Keratinocyte (primary cell): ENCODE data around the gene EXT2. TPM values are rescaled to one million over a fixed set of nuclear protein-coding genes. Genes with fewer than 3 reads are reported as not detected.

Experiments used
- DNase-seq: peaks from one replicate; pipeline ENCODE4 v3.0.0-alpha.2; 2011; ENCODE audit warnings: low read depth, missing footprints, low spot score
- FAIRE-seq: peaks from 2 replicates; lab custom pipeline; 2011; peaks lifted over from hg19 to GRCh38; lab: Jason Lieb, UNC
- H2AFZ ChIP-seq: 2 replicates; pipeline ENCODE4 v1.6.0; 2012; ENCODE audit warnings: low read length, control low read depth, inconsistent platforms; ENCODE audit not compliant: control insufficient read depth
- H3K27ac ChIP-seq: 2 replicates; pipeline ENCODE4 v1.5.1; 2011; ENCODE audit warnings: low read length; ENCODE audit not compliant: control insufficient read depth, insufficient read depth
- H3K27me3 ChIP-seq: 3 replicates; pipeline ENCODE4 v1.6.0; 2011; ENCODE audit warnings: low read length; ENCODE audit not compliant: control insufficient read depth, insufficient read depth; ENCODE audit errors: extremely low read depth
- H3K36me3 ChIP-seq, 2 experiments: 2 replicates in 1 of 2; 3 replicates in 1 of 2; pipeline ENCODE4 v1.5.1; 2011; ENCODE audit warnings: low read length in 2 of 2, mild to moderate bottlenecking in 1 of 2; ENCODE audit not compliant: control insufficient read depth in 2 of 2, insufficient read depth in 2 of 2; ENCODE audit errors: extremely low read depth in 1 of 2
- H3K4me1 ChIP-seq: 3 replicates; pipeline ENCODE4 v1.5.1; 2011; ENCODE audit warnings: low read length; ENCODE audit not compliant: control insufficient read depth, insufficient read depth; ENCODE audit errors: extremely low read depth
- H3K4me2 ChIP-seq: 3 replicates; pipeline ENCODE4 v1.6.0; 2011; ENCODE audit warnings: low read depth, low read length; ENCODE audit not compliant: control insufficient read depth, insufficient read depth; ENCODE audit errors: extremely low read depth
- H3K4me3 ChIP-seq, 3 experiments: fragments of 200-600 bp in 1 of 3; sonication (generic) in 1 of 3; 2 replicates in 2 of 3; 3 replicates in 1 of 3; pipeline ENCODE4 v1.5.1; 2011 to 2016; ENCODE audit warnings: low read length in 3 of 3, mild to moderate bottlenecking in 3 of 3, control low read depth in 2 of 3, inconsistent platforms in 1 of 3, low read depth in 1 of 3, mixed read lengths in 1 of 3, mixed run types in 1 of 3, moderate library complexity in 1 of 3; ENCODE audit not compliant: control insufficient read depth in 2 of 3, insufficient read depth in 2 of 3; ENCODE audit errors: extremely low read depth in 1 of 3
- H3K79me2 ChIP-seq: 2 replicates; pipeline ENCODE4 v1.6.0; 2012; ENCODE audit warnings: low read length; ENCODE audit not compliant: control insufficient read depth, insufficient read depth
- H3K9ac ChIP-seq: 3 replicates; pipeline ENCODE4 v1.6.0; 2011; ENCODE audit warnings: low read length; ENCODE audit not compliant: control insufficient read depth, insufficient read depth; ENCODE audit errors: extremely low read depth
- H3K9me1 ChIP-seq: 3 replicates; pipeline ENCODE4 v1.6.0; 2011; ENCODE audit warnings: low read length; ENCODE audit not compliant: control insufficient read depth, insufficient read depth; ENCODE audit errors: extremely low read depth
- H3K9me3 ChIP-seq: 2 replicates; pipeline ENCODE4 v1.5.1; 2012; ENCODE audit warnings: low read depth, low read length; ENCODE audit not compliant: control insufficient read depth
- H4K20me1 ChIP-seq: 3 replicates; pipeline ENCODE4 v1.6.0; 2011; ENCODE audit warnings: low read length; ENCODE audit not compliant: control insufficient read depth, insufficient read depth; ENCODE audit errors: extremely low read depth
- CTCF ChIP-seq, 3 experiments: IDR thresholded peaks in 1 of 3; conservative IDR thresholded peaks in 1 of 3; optimal IDR thresholded peaks in 1 of 3; 2 replicates in 2 of 3; 3 replicates in 1 of 3; pipeline versions ENCODE3 to v1.5.1; 2011; ENCODE audit warnings: low read length in 3 of 3, mild to moderate bottlenecking in 3 of 3, moderate library complexity in 2 of 3, control low read depth in 1 of 3, inconsistent platforms in 1 of 3; ENCODE audit not compliant: insufficient read depth in 2 of 3; ENCODE audit errors: extremely low read depth in 1 of 3
- EZH2 ChIP-seq: IDR thresholded peaks from one replicate; pipeline ENCODE4 v1.6.1; 2012; ENCODE audit warnings: inconsistent platforms, mild to moderate bottlenecking, low read length, moderate library complexity
- dilution Hi-C: fragments of 300-500 bp; cut with MboI; formaldehyde crosslinking; loops from one replicate; pipeline ENCODE4 v1.7.0; 2020; ENCODE audit warnings: low sequenced_read_pairs; ENCODE audit not compliant: extremely low pct_ligation_motif_present
- polyA plus RNA-seq, 5 experiments: library from polyadenylated mRNA; depleted of rRNA in 3 of 5; stranded (reverse) in 3 of 5; stranded (forward) in 1 of 5; unstranded in 1 of 5; fragments of >200 nt; gene quantifications; 1 replicate in 1 of 5; 2 replicates in 3 of 5; 3 replicates in 1 of 5; pipeline versions ENCODE4 v1.2.1 to v1.2.3, GENCODE V29; 2011 to 2012; ENCODE audit warnings: missing spikeins in 2 of 5, low read depth in 1 of 5, low replicate concordance in 1 of 5

EXT2 gene
- polyA plus RNA-seq, 1 donor (not counting 4 experiments of a cell fraction or from before 2014, with no cell fraction given): 148 TPM

- FAIRE-seq (no peak), DNase-seq (no peak)
- no peaks in the 10 kb centered on the region for H3K4me1 ChIP-seq
- TF ChIP-seq CTCF (optimal IDR thresholded peaks at IDR 0.05 in 1 of 3, IDR thresholded peaks at IDR 0.05 in 1 of 3, conservative IDR thresholded peaks at IDR 0.05 in 1 of 3; ENCODE audit: extremely low read depth in 1 of 3, insufficient read depth in 2 of 3, low read length in 3 of 3): no peak
- no peak for TF ChIP-seq EZH2
- H3K27ac ChIP-seq: no peak overlapping the region
- H2AFZ ChIP-seq: no peak overlapping the region
- H3K9me3 ChIP-seq: no peaks in the 10 kb centered on the region
- H4K20me1 ChIP-seq: no peaks in the 10 kb centered on the region
- H3K4me2 ChIP-seq: no peak overlapping the region
- no peaks in the 10 kb centered on the region for H3K79me2 ChIP-seq
- no peak overlapping the region for H3K4me3 ChIP-seq
- H3K9me1 ChIP-seq: no peaks in the 10 kb centered on the region
- no peak overlapping the region for H3K9ac ChIP-seq
- H3K27me3 ChIP-seq: peaks cover 21% of the 10 kb centered on the region
- H3K36me3 ChIP-seq: no peaks in the 10 kb centered on the region
- dilution Hi-C loops: no loop called here
Measured at GRCh38 chr11:44277196-44278090, 182.0 kb downstream of the EXT2 start.

DNA sequence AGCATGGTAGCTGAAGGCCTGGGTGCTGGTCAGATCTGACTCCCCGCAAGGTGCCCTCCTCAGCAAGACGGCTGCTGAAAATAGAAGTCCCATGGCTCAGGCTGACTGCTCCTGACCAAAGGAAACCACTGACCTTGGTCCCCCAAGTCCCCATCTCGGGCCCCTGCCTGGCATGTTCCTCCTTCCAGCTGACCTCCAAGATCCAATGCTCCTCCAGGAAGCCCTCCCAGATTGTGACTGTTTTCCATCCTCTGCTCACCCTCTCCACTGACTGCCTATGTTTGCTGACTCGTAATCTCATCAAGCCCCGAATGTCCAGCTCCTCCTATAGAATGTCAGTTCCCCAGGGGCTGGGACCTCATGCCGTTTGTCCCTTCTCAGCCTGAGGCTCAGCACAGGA lies 184.0 kb downstream of the EXT2 start:
- H3K9me3 ChIP-seq: no peaks in the 10 kb centered on the region
- no peaks in the 10 kb centered on the region for H3K4me1 ChIP-seq
- H3K4me3 ChIP-seq: no peak overlapping the region
- H2AFZ ChIP-seq: no peak overlapping the region
- no peak overlapping the region for H3K9ac ChIP-seq
- H3K27ac ChIP-seq: no peak overlapping the region
- FAIRE-seq (no peak), DNase-seq (no peak)
- no peaks in the 10 kb centered on the region for H3K9me1 ChIP-seq
- no peak for TF ChIP-seq EZH2
- TF ChIP-seq CTCF (optimal IDR thresholded peaks at IDR 0.05 in 1 of 3, IDR thresholded peaks at IDR 0.05 in 1 of 3, conservative IDR thresholded peaks at IDR 0.05 in 1 of 3; ENCODE audit: extremely low read depth in 1 of 3, insufficient read depth in 2 of 3, low read length in 3 of 3): no peak
- dilution Hi-C loops: no loop called here
- no peaks in the 10 kb centered on the region for H4K20me1 ChIP-seq
- no peaks in the 10 kb centered on the region for H3K79me2 ChIP-seq
- H3K4me2 ChIP-seq: no peak overlapping the region
- H3K27me3 ChIP-seq: peaks cover 21% of the 10 kb centered on the region
- no peaks in the 10 kb centered on the region for H3K36me3 ChIP-seq
